Mononuclear cell (primary cell): ENCODE data around the gene AKAIN1. TPM values are rescaled to one million over a fixed set of nuclear protein-coding genes. Genes with fewer than 3 reads are reported as not detected.

ENCODE experiments used
- H3K27me3 ChIP-seq: 2 replicates; pipeline ENCODE4 v1.6.0; 2011; ENCODE audit warnings: low read length, control low read depth; ENCODE audit not compliant: insufficient read depth
- H3K4me1 ChIP-seq: 2 replicates; pipeline ENCODE4 v1.5.1; 2011; ENCODE audit warnings: mild to moderate bottlenecking, low read length, control low read depth; ENCODE audit not compliant: insufficient read depth
- H3K4me3 ChIP-seq: 2 replicates; pipeline ENCODE4 v1.5.1; 2011; ENCODE audit warnings: mild to moderate bottlenecking, low read length, moderate library complexity
- H3K9me3 ChIP-seq: 2 replicates; pipeline ENCODE4 v1.5.1; 2011; ENCODE audit warnings: low read depth, mild to moderate bottlenecking, control low read depth, low read length
- total RNA-seq: library from RNA; depleted of rRNA; stranded (reverse); fragments of >200 nt; gene quantifications from one replicate; pipeline ENCODE4 v1.2.3, GENCODE V29; 2012

The AKAIN1 gene, protein sequence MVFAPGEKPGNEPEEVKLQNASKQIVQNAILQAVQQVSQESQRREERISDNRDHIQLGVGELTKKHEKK
- not detected for total RNA-seq

DNA sequence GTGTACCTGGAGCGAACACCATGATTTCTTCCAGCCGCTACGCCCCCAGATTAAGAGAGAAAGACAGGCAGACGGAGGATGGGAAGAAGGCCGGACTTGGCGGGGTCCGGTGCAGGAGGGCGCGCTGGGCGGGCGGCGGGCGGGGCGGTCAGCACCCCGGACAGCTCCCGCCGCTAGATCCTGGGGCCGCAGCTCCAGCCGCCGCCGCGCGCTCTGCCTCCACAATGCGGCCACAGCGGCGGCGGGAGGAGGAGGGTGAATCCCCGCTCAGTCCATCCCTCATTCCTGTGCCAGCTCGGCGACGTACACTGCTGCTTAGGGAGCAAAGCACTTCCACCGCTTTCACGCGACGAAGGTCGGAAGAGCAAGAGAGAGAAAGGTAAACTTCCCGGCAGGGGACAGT, at the start of gene AKAIN1:
AKAIN1 (minus strand) TSS at position 226 of the 403 bp plus-strand sequence; CDS start at position 22, 204 bp downstream.
- no peaks in the 10 kb centered on the region for H3K4me1 ChIP-seq
- peaks cover 64% of the 10 kb centered on the region for H3K27me3 ChIP-seq

DNA sequence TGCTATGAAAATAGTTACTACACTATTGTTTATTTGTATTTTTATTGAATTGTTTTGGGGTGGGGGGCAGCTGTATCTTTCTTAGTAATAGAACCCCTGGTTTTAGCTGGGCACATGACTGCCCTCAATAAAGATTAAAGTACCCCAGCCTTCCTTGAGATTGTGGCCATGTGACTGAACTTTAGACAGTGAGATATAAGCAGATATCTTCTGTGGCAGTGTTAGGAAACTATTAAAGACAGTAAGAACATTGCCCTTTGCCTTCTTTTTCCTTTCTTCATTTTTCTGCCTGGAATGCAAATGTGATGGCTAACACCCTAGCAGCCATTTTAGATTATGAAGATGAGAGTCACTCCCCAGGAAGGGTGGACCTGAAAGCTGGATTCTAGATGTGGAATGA, 47.9 kb upstream of the AKAIN1 start:
- no peaks in the 10 kb centered on the region for H3K9me3 ChIP-seq
- H3K4me1 ChIP-seq, result peaks cover 7% of the 10 kb centered on the region
- no peak overlapping the region for H3K4me3 ChIP-seq
- H3K27me3 ChIP-seq, result no peaks in the 10 kb centered on the region

More for the DNA sequence above, at the start of gene AKAIN1:
- H3K9me3 ChIP-seq, result no peaks in the 10 kb centered on the region
- no peak within 1 kb of the TSS for H3K4me3 ChIP-seq

DNA sequence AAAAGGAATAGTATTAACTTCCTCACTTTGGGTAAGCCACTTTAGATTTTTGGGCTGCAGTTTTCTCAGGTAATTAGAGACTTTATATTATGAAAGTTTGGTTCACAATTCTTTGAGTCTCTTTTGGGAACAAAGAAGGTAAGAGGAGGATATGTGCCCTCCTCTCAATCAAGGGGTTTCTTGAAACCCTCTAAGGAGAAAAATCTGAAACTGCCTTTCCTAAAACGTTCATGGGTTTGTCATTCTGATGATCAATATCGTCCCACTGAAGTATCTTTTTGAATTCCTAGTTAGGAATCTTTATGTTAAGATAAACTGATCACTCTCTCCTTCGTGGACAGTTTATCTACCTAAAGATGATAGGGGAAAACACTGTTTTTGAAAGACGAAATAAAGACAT, 42.4 kb upstream of the AKAIN1 start:
- Histone ChIP-seq H3K27me3 (peaks cover 6% of the 10 kb centered on the region), H3K4me1 (peaks cover 27% of the 10 kb centered on the region), H3K4me3 (no peak overlapping the region)

DNA sequence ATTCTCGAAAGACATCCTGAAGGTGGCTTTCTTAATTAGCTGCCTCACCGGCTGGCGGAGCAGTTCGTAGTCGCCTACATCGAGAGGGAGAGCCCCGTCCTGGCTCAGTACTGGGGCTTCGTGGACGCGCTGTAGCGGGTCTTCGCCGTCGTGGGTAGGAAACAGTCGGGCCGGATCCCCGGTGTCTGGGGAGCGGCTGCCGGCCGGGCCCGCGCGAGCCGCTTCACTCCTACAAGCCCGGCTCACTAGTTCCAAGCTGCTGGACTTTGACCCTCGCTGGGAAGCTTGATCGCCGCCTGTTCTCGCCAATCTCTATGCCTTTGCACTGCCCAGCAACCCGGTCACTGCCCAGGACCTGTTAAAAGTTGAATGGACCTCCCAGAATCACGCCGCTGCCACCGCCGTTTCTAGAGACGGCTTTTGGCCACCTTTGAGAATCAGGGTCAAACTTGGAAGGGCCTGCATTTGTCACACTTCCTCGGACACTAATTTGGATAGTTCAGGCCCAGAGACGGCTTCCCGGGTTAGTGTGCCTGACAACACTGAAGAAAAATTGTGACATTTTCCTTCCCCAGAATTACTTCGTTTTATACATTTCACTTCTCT, 41.4 kb upstream of the AKAIN1 start:
- peak overlapping the region; percentile 72 for H3K4me3 ChIP-seq
- H3K9me3 ChIP-seq, result no peaks in the 10 kb centered on the region
- H3K27me3 ChIP-seq, result peaks cover 8% of the 10 kb centered on the region
- peaks cover 27% of the 10 kb centered on the region for H3K4me1 ChIP-seq

More for the DNA sequence above, 42.4 kb upstream of the AKAIN1 start:
- no peaks in the 10 kb centered on the region for H3K9me3 ChIP-seq

DNA sequence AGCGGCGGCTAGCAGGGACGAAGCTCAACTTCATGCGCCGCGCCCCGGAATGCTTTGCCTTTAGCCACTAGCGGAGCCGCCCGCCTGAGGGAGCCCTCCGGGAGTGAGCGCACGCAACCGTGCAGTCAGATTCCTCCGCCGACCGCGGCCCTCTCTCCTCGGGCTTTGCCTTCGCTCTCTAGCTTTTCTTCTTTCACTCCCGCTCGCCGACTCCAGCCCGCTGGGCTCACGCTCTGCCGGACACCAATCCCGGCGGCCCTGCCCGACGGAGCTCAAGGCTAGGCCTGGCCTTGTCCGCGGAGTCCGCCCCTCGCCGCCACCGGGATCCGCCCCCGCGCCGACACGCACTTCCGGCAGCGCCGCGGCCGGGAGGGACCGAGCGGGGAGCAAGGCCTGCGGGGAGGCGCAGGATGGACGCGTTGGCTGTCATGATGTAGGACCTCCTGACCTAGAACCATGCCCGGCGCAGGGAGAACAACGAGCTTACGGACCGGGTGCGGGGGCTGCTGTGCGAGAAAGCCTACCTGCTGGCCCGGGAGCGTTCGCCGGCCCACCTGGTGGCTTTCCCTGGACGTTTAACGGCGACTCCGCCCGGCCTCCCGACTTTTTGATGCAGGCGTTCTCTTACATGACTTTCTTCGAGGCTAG, 40.8 kb upstream of the AKAIN1 start:
- Histone ChIP-seq H3K4me3 (peak overlapping the region; percentile 72), H3K9me3 (no peaks in the 10 kb centered on the region), H3K27me3 (peaks cover 9% of the 10 kb centered on the region), H3K4me1 (peaks cover 27% of the 10 kb centered on the region)

DNA sequence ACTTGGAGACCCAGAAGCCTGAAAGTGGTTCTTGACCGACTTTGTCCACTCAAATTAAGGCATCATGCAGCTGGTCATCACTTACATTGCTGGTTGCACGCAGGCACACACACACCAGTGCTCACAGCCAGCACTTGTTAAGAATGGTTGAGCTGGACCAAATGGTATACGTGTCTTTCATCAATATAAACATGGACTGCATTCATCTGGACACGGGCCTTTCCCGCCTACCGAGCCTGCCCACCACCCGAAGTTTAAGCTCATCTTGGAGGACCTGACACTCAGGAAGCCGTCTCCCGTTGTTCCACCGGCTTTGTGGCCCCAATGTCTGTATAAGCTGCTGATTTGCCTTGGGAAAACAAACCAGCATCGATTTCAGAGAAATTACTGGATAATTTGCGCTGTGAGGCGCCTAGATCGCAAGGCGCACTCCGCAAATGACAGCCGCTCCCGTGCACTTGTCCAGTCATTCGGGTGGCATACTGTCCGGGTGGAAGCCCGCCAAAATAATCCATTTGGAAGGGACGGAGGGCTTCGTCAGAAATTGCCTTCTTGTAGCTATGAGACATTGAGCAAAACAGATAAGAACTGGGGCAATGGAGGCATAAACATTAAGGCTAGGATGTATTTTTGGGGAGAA, 40.1 kb upstream of the AKAIN1 start:
- Histone ChIP-seq H3K4me3 (peak overlapping the region; percentile 72), H3K4me1 (peaks cover 27% of the 10 kb centered on the region), H3K9me3 (no peaks in the 10 kb centered on the region), H3K27me3 (peaks cover 16% of the 10 kb centered on the region)

DNA sequence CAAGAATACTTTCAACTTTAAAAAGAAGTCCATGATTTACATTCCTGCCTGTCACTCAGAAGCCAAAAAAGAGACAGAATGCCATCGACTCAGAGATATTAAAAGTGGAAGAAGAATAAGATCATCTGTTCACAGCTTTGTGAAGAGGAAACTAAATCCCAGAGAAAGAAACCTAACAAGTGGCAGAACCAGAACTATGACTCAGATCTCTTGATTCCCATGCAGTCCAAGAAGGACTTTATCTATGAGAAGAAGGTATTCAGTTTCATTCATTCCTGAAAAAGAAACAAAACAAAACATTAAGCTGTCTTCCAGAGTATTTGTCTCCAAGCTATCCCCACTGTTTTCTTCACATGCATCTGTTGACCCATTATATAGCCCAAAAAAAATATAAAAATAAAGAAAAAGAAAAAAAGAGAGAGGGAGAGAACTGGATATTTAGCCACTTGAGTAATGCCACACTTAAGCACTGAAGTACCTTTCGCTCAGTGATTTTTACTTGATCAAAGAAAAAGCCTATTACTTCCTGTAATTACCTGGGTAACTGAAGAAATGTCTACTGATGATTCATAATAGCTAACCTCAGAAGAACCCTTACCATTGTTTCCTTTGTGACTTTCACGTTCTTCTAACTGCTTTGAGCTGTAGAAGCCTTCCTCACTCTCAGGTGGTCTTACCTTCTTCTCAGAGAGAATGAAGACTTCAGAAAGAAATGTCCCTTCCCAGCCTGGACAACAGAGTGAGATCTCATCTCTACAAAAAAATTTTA, 17.7 kb upstream of the AKAIN1 start:
- Histone ChIP-seq H3K9me3 (no peaks in the 10 kb centered on the region), H3K4me3 (no peak overlapping the region), H3K4me1 (no peaks in the 10 kb centered on the region), H3K27me3 (no peaks in the 10 kb centered on the region)

DNA sequence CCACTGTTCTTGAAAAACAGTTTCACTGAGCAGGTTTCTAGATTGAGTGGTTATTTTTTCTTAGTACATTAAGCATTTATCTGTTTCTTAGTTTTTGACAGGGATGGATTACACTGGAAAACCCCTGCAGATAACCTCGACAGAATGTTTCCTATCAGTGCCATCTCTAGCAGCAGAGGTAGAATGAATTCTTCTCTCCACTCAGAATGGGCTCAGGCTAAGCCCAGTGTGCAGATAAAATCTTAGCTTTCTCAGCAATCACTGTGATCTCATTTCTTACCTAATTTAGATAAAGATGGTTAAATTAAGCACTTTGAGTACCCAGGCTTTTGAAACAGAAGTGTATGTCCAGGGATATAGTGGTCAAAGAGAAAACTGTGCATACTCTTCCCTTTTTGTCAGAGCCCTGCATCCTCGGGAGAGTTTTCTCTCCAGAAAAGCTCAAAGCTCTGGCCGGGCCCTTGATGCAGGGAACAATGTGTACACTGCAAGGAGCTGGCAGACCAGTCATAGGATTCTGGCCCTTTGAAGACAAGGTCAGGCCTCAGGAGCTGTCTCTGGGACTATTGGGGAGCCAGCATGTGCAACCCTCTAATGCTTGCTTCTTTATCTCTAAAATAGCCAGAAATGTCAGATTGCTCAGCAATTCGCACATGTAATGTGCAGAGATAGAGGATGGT, 10.6 kb upstream of the AKAIN1 start:
- H3K4me3 ChIP-seq, result no peak overlapping the region
- no peaks in the 10 kb centered on the region for H3K4me1 ChIP-seq
- no peaks in the 10 kb centered on the region for H3K9me3 ChIP-seq
- no peaks in the 10 kb centered on the region for H3K27me3 ChIP-seq

DNA sequence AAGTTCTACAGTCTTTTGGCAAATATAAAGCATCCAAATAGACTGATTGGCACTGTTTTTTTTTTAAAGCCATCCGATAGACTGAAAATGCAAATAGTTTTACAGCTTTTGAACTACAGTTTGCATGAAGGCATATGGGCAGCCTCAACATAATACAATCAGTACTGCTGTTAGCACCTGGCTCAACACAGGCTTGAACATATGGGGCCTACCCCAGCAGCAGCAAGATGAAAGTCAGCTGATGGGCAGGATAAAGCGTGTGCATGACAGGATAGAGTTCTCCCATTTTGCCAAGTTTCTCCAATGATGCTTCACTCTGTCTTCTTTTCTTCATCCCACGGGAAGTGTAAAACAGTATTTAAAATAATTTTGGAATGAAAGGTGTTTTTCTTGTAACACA, 1.3 kb upstream of the AKAIN1 start:
- no peaks in the 10 kb centered on the region for H3K4me1 ChIP-seq
- H3K9me3 ChIP-seq, result no peaks in the 10 kb centered on the region
- no peak overlapping the region for H3K4me3 ChIP-seq
- peaks cover 62% of the 10 kb centered on the region for H3K27me3 ChIP-seq

DNA sequence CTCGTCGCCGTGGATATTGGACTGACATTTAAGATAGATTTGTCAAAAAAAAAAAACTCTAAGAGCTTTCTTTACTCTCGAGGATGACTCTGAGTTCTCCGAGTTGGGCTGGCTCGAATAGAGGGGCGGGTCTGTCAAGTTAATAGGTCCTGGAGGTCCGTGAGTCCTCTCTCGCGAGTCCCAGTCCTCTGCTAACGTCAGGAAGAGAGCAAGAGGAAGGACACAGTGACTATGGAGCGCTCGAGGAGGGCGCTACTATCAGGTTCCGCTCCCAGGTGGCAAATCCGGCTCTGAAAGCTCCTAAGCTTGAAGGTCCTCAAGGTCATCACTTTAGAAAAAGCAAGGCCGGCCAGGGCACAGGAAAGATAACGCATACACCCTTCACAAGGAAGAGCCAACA, 404 bp upstream of the AKAIN1 start:
- H3K4me1 ChIP-seq, result no peaks in the 10 kb centered on the region
- no peaks in the 10 kb centered on the region for H3K9me3 ChIP-seq
- peaks cover 64% of the 10 kb centered on the region for H3K27me3 ChIP-seq
- no peak overlapping the region for H3K4me3 ChIP-seq

DNA sequence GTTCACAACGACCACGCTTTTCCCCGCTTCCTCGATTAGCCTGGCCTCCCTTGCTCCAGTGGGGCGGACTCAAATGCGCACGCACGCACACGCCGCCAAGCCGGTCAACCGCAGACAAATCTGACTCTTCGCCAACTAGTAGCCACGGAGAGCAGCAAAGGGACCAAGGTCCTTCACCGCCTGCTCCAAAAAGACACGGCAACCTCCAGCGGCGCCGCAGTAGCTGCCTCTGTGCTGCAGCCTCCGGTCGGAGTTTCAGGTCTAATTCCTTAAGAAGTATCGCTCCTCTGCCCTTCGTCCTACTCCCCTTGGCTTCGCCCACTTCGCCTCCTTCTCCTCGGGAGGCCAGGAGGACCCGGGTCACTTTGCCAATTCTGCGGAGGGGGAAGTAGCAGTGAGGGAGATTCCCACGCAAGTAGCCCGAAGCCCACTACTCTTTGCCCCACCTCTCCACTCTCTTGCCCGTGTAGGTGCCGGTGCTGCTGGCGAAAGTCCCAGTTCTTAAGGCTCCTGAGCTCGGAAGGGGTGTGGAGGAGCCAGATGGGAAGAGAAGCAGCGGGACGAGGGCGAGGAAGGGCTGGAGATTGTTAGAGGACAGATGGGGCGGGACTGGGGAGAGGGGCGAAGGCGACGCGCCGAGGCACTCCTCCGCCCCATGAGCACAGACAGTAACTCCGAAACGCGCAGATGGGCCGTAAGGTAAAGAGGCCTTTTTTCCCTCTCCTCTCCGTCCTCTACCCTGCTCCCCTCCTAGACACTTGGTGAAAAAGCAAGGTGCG, 615 bp downstream of the AKAIN1 start:
- Histone ChIP-seq H3K4me3 (no peak overlapping the region), H3K27me3 (peaks cover 65% of the 10 kb centered on the region)

DNA sequence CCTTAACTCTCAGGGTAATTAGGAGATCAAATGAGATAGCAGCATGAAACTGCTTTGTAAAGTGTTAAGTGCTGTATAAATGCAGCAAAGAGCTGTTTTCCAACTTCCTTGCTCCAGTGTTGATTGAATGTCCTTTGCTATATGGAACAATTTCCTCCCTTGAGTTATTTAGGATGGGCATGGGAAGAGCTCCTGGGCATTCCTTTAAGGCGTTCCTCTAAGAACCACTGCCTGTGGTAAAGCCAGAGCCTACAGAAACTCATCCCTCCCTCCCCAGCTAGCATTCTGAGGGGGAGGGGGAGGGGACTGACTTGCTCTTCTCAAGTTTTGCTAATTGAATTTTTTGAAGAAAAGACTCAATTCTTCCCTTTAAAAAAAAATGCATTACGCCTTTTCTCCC, 1.4 kb downstream of the AKAIN1 start:
- Histone ChIP-seq H3K9me3 (no peaks in the 10 kb centered on the region), H3K4me3 (no peak overlapping the region), H3K4me1 (no peaks in the 10 kb centered on the region), H3K27me3 (peaks cover 60% of the 10 kb centered on the region)

More for the DNA sequence above, 615 bp downstream of the AKAIN1 start:
- no peaks in the 10 kb centered on the region for H3K4me1 ChIP-seq
- H3K9me3 ChIP-seq, result no peaks in the 10 kb centered on the region

DNA sequence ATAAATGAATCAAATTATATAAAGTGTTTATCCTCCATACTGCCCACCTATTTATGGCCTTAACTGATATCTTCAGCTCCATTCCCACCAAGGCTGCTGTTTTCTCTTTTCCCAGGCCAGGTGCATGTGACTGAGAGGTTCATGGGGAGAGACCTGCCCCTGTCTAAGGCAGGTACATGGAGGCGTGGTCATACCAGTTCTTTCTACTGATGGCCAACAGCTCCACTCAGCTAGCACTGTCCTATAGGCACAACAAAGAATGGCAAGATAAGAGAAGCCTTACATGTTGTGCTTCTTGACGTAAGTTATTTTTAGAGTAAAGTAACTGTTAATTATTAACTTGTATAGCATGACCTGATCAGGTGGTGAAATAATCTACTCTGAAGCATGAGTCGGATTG, 16.8 kb downstream of the AKAIN1 start:
- Histone ChIP-seq H3K9me3 (no peaks in the 10 kb centered on the region), H3K27me3 (no peaks in the 10 kb centered on the region)

DNA sequence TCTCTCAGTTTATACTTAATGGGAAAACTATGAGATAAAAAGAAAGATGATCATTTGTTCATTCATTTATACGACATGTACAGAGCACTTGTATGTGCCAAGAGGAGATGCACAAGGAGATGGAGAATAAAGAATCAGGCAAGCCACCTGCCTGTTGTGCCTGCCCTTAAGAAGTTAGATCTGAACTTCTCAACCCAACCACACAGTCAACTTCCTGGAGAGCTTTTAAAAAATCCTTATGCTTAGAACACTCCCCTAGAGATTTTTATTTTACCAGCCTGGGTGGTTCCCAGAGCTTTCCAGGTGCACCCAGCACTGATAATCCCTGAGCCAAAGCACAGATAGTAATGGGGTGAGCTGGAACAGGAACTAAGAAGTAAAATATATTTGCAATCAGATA, 18.5 kb downstream of the AKAIN1 start:
- H3K9me3 ChIP-seq, result no peaks in the 10 kb centered on the region
- H3K4me3 ChIP-seq, result no peak overlapping the region
- H3K27me3 ChIP-seq, result no peaks in the 10 kb centered on the region
- no peaks in the 10 kb centered on the region for H3K4me1 ChIP-seq

More for the DNA sequence above, 16.8 kb downstream of the AKAIN1 start:
- Histone ChIP-seq H3K4me3 (no peak overlapping the region), H3K4me1 (no peaks in the 10 kb centered on the region)
